Sigmoid colon (tissue), 3 donors: ENCODE data around the gene EEF1A1.

ENCODE experiments used
- POLR2A ChIP-seq, 2 donors: fragments of 450-650 bp; IDR thresholded peaks; one replicate each; pipeline ENCODE4 v1.6.1; 2016; ENCODE audit warnings: antibody characterized with exemption in 2 of 2, mild to moderate bottlenecking in 2 of 2, moderate library complexity in 2 of 2
- TF ChIP-seq, protein P1 (sequence below), 4 experiments: fragments of 450-650 bp in 3 of 4; fragments of 200-600 bp in 1 of 4; IDR thresholded peaks; one replicate each; pipeline ENCODE4 v1.5.1; 2016 to 2019; ENCODE audit warnings: antibody characterized with exemption in 4 of 4, mild to moderate bottlenecking in 3 of 4, moderate library complexity in 2 of 4

DNA sequence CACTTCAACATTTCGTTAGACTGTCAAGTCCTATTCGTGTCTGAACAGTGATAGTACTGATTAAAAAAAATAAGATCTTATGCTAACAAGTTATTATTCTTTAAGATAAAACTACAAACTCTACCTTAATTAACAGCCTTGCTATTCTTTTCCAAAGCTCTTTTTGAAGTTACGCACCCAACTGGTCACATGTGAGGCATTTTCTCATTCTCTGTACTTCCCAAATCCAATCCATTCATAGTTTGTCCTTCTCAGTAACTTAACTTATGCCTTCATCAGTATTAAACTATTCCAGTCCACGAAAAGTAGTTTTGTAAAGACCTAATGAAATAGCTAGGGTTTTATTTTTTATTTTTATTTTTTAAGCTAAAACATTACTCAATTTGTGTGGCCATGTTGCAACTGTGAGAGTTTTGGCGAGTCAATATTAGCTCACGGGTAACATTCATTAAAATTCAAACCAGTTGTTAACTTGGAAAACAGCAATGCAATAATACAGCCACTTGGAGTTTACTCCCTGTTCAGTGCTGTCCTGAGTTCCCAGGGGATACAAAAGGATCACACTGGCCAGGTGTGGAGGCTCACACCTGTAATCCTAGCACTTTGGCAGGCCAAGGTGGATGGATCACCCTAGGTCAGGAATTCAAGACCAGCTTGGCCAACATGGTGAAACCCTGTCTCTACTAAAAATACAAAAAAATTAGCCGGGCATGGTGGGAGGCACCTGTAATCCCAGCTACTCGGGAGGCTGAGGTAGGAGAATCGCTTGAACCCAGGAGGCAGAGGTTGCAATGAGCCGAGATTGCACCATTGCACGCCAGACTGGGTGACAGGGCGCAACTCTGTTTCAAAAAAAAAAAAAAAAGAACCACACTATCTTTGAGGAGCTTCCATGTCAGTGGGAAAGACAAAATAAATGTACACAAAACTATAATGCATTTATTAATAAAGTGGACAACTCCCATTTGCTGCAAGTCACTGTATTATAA lies 27.9 kb upstream of the EEF1A1 start:
- TF ChIP-seq, protein P1, sequence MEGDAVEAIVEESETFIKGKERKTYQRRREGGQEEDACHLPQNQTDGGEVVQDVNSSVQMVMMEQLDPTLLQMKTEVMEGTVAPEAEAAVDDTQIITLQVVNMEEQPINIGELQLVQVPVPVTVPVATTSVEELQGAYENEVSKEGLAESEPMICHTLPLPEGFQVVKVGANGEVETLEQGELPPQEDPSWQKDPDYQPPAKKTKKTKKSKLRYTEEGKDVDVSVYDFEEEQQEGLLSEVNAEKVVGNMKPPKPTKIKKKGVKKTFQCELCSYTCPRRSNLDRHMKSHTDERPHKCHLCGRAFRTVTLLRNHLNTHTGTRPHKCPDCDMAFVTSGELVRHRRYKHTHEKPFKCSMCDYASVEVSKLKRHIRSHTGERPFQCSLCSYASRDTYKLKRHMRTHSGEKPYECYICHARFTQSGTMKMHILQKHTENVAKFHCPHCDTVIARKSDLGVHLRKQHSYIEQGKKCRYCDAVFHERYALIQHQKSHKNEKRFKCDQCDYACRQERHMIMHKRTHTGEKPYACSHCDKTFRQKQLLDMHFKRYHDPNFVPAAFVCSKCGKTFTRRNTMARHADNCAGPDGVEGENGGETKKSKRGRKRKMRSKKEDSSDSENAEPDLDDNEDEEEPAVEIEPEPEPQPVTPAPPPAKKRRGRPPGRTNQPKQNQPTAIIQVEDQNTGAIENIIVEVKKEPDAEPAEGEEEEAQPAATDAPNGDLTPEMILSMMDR (IDR thresholded peaks at IDR 0.05) = no peak
- TF ChIP-seq POLR2A (IDR thresholded peaks at IDR 0.05) = no peak
